ENCODE results near the gene LOC101059915.

LOC101059915 gene

DNA sequence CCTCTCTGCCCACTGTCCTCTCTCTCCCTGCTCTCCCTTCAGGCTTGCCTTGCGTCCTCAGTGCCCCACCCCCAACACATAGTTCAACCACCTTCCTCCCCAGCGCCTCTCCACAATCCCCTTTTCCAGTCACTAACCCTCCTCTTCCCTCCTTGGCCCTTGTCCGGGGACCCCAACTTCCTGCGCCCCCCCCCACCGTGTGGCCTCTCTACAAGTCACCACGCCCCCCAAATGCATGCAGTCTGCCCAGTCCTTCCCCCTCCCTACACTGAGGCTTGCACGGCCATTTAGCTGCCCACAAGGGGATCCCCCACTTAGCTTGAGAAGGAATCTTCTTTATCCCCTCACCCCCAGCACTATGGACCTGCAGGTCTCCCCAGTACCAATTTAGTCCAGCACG, 49.6 kb upstream of the LOC101059915 start:
- ATAC-seq (peak; percentile 13), FAIRE-seq (no peak), DNase-seq (ENCODE audit: low read depth, low spot score) (no peak)
- ChIA-PET RAD21 (ENCODE audit: unreplicated experiment) (interaction anchor here (0.6 to 3.8 kb wide), 8 partner anchors 16 to 83 kb away, joined by 3 to 24 read pairs (median 11); no protein-coding TSS in a partner anchor), CTCF (interaction anchor here (1.5 to 3.4 kb wide), 4 partner anchors 16 to 105 kb away, joined by 4 to 24 read pairs (median 6); no protein-coding TSS in a partner anchor), POLR2A (interaction anchor here (0.6 to 2.4 kb wide), 7 partner anchors 15 to 133 kb away, joined by 3 to 10 read pairs (median 4); partner anchors contain the start of gene OGT), SMC1A (ENCODE audit: uncharacterized antibody, unreplicated experiment) (interaction anchor here (0.6 to 9.3 kb wide), 8 partner anchors 18 to 107 kb away, joined by 3 to 119 read pairs (median 4); no protein-coding TSS in a partner anchor)
- TF ChIP-seq NR2C2 (IDR thresholded peaks at IDR 0.05; ENCODE audit: borderline replicate concordance, control insufficient read depth, insufficient read length, low read depth): no peak
- TF ChIP-seq HDGF (IDR thresholded peaks at IDR 0.05): 0 out of 2 replicates have a peak, but pooled peaks have one; percentile 22
- in situ Hi-C loops (cut with MboI): loop anchor here (5.0 kb wide), 1 partner anchor 35 kb away; no protein-coding TSS in a partner anchor
- H3K79me2 ChIP-seq (ENCODE audit: control insufficient read depth, insufficient read depth, low read length): peaks cover 22% of the 10 kb centered on the region
- peaks cover 33% of the 10 kb centered on the region for H3K4me1 ChIP-seq (ENCODE audit: control insufficient read depth, insufficient read depth, low read length)
- no peaks in the 10 kb centered on the region; the same call in 1 of the 3 replicates for H3K9me3 ChIP-seq (replicated peaks; ENCODE audit: control insufficient read depth, insufficient read depth, low read length)
- H3K9ac ChIP-seq (ENCODE audit: control insufficient read depth, insufficient read depth, low read length): peak overlapping the region; percentile 72
- intact Hi-C loops (cut with micrococcal nuclease; ENCODE audit: unreplicated experiment): loop anchor here (1.0 to 5.0 kb wide), 3 partner anchors 16 to 75 kb away; no protein-coding TSS in a partner anchor
- H3K27ac ChIP-seq (ENCODE audit: control insufficient read depth, insufficient read depth): peak overlapping the region; percentile 90
- peak overlapping the region; percentile 80 for H3K4me2 ChIP-seq (ENCODE audit: control insufficient read depth, insufficient read depth)
- no peaks in the 10 kb centered on the region for H4K20me1 ChIP-seq (ENCODE audit: control insufficient read depth, insufficient read depth)
- H3K36me3 ChIP-seq (ENCODE audit: control insufficient read depth in 2 of 2, insufficient read depth in 2 of 2, low read length in 1 of 2): peaks cover 0 to 3% of the 10 kb centered on the region in 2 experiments; a peak in 2 of 4 replicates
- no peak overlapping the region for H2AFZ ChIP-seq (ENCODE audit: control insufficient read depth, low read depth, low read length)
- no TSS peak for BruUV-seq (replicated peaks)
- H3K4me3 ChIP-seq: peak overlapping the region; percentile 69
- WGBS (ENCODE audit: insufficient coverage, insufficient replicate concordance, low lambda C conversion rate, missing lambda C conversion rate): 30% methylated on average over 7 of the region's 8 CpGs
- no peaks in the 10 kb centered on the region for H3K27me3 ChIP-seq (replicated peaks in 1 of 2; ENCODE audit: control insufficient read depth in 2 of 2, insufficient read depth in 2 of 2, low read length in 1 of 2)

- POLR2A ChIA-PET: interaction anchor here (0.6 to 2.4 kb wide), 8 partner anchors 11 to 133 kb away, joined by 3 to 10 read pairs (median 5); no protein-coding TSS in a partner anchor
- H3K9ac ChIP-seq (ENCODE audit: control insufficient read depth, insufficient read depth, low read length): peak within 1 kb of the TSS; percentile 72
- WGBS (ENCODE audit: insufficient coverage, insufficient replicate concordance, low lambda C conversion rate, missing lambda C conversion rate): 18% methylated on average over 4 of the region's 4 CpGs
- no peak for TF ChIP-seq PAX8 (IDR thresholded peaks at IDR 0.05)
- no peak for TF ChIP-seq HCFC1 (IDR thresholded peaks at IDR 0.05; ENCODE audit: low read length)
- no peak for TF ChIP-seq CEBPZ (IDR thresholded peaks at IDR 0.05; ENCODE audit: low read depth, low read length)
- TF ChIP-seq STAT3 (IDR thresholded peaks at IDR 0.05; ENCODE audit: low read depth, low read length): no peak
- TF ChIP-seq, protein P1, sequence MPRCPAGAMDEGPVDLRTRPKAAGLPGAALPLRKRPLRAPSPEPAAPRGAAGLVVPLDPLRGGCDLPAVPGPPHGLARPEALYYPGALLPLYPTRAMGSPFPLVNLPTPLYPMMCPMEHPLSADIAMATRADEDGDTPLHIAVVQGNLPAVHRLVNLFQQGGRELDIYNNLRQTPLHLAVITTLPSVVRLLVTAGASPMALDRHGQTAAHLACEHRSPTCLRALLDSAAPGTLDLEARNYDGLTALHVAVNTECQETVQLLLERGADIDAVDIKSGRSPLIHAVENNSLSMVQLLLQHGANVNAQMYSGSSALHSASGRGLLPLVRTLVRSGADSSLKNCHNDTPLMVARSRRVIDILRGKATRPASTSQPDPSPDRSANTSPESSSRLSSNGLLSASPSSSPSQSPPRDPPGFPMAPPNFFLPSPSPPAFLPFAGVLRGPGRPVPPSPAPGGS (IDR thresholded peaks at IDR 0.05; ENCODE audit: borderline replicate concordance, insufficient read depth, low read depth, low read length, poor library complexity, severe bottlenecking): peak; percentile 43
- no peak for TF ChIP-seq CBX5 (IDR thresholded peaks at IDR 0.05; ENCODE audit: low read depth)
- peak; percentile 78 for TF ChIP-seq MTA2 (IDR thresholded peaks at IDR 0.05; ENCODE audit: low read depth)
- TF ChIP-seq MEF2A (IDR thresholded peaks at IDR 0.05; ENCODE audit: insufficient read depth, low read depth, low read length): 0 out of 2 replicates have a peak, but pooled peaks have one; percentile 30
Measured at GRCh38 chrX:71618303-71618721, 49.0 kb upstream of the LOC101059915 start, which contains the start of gene CXCR3. Gene CXCR3 (minus strand): TSS chrX:71618511. CDS start chrX:71618449, 62 bp downstream.

More at GRCh38 chrX:71618303-71618721, 49.0 kb upstream of the LOC101059915 start, which contains the start of gene CXCR3:
- ATAC-seq: peak; percentile 63
- intact Hi-C loops (cut with micrococcal nuclease; ENCODE audit: unreplicated experiment) (loop anchor here (1.0 to 5.0 kb wide), 3 partner anchors 15 to 76 kb away; no protein-coding TSS in a partner anchor), in situ Hi-C loops (cut with MboI) (loop anchor here (5.0 kb wide), 1 partner anchor 34 kb away; no protein-coding TSS in a partner anchor)
- H3K27ac ChIP-seq (ENCODE audit: control insufficient read depth, insufficient read depth): peak within 1 kb of the TSS; percentile 90
- BruUV-seq (replicated peaks): no TSS peak
- ChIA-PET RAD21 (ENCODE audit: unreplicated experiment) (interaction anchor here (0.6 to 3.8 kb wide), 10 partner anchors 15 to 84 kb away, joined by 3 to 24 read pairs (median 9); no protein-coding TSS in a partner anchor), SMC1A (ENCODE audit: uncharacterized antibody, unreplicated experiment) (interaction anchor here (1.0 to 9.3 kb wide), 11 partner anchors 11 to 103 kb away, joined by 3 to 119 read pairs (median 4); partner anchors contain the start of gene OGT), CTCF (interaction anchor here (0.7 to 3.4 kb wide), 8 partner anchors 8 to 106 kb away, joined by 3 to 24 read pairs (median 4); no protein-coding TSS in a partner anchor)
- no peak within 1 kb of the TSS for H2AFZ ChIP-seq (ENCODE audit: control insufficient read depth, low read depth, low read length)
- peaks cover 22% of the 10 kb centered on the region for H3K79me2 ChIP-seq (ENCODE audit: control insufficient read depth, insufficient read depth, low read length)
- H3K4me3 ChIP-seq: peak within 1 kb of the TSS; percentile 69
- peak; percentile 75 for FAIRE-seq
- H3K4me2 ChIP-seq (ENCODE audit: control insufficient read depth, insufficient read depth): peak within 1 kb of the TSS; percentile 80
- peaks cover 39% of the 10 kb centered on the region for H3K4me1 ChIP-seq (ENCODE audit: control insufficient read depth, insufficient read depth, low read length)
- peaks cover 0 to 3% of the 10 kb centered on the region in 2 experiments; a peak in 2 of 4 replicates for H3K36me3 ChIP-seq (ENCODE audit: control insufficient read depth in 2 of 2, insufficient read depth in 2 of 2, low read length in 1 of 2)
- no peaks in the 10 kb centered on the region for H3K27me3 ChIP-seq (replicated peaks in 1 of 2; ENCODE audit: control insufficient read depth in 2 of 2, insufficient read depth in 2 of 2, low read length in 1 of 2)
- no peaks in the 10 kb centered on the region for H4K20me1 ChIP-seq (ENCODE audit: control insufficient read depth, insufficient read depth)
- H3K9me3 ChIP-seq (replicated peaks; ENCODE audit: control insufficient read depth, insufficient read depth, low read length): no peaks in the 10 kb centered on the region; the same call in 1 of the 3 replicates
- peak; percentile 83 for DNase-seq (ENCODE audit: low read depth, low spot score)
